Activated naive CD4-positive, alpha-beta T cell (primary cell): ENCODE measurements around the gene NPFF.
A peak's percentile ranks its signal among the peaks of the same experiment; 100 is the strongest.

Source experiments
- DNase-seq, 4 experiments: peaks; one replicate each; lab custom pipeline; 2025; lab: John Stamatoyannopoulos, UW

NPFF gene

DNA sequence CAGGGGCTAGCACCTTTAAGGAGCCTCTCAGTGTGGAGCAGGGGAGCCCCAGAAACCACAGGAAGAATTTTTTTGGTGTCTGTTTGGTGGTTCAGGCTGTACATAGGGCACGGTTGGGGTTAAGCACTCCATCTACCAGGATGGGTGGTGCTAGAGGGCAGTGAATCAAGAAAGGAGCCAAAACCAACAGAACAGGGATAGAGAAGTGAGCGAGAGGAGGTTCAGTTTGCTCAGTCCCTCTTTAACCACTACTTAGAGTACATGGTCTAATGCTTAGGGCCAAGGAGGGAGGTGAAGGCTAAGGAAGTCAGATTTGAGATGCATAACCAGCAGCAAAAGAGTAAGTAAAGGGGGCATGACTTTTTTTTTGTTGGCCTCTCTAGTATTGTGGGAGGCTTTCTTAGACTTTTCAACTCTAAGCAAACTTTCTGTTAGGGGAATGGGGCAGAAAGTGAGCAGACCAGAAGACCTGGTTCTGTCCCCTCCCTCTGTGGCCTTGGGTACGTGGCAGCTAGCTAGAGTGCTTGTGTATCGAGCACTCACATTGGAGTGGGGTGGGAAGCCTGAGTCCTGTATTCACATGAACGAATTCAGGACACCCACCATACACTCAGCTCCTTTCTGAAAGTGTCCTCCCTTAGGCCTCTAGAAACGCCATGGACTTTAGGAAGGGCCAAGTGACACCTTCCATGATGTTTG lies 6.6 kb upstream of the NPFF start:
- DNase-seq = no peak

DNA sequence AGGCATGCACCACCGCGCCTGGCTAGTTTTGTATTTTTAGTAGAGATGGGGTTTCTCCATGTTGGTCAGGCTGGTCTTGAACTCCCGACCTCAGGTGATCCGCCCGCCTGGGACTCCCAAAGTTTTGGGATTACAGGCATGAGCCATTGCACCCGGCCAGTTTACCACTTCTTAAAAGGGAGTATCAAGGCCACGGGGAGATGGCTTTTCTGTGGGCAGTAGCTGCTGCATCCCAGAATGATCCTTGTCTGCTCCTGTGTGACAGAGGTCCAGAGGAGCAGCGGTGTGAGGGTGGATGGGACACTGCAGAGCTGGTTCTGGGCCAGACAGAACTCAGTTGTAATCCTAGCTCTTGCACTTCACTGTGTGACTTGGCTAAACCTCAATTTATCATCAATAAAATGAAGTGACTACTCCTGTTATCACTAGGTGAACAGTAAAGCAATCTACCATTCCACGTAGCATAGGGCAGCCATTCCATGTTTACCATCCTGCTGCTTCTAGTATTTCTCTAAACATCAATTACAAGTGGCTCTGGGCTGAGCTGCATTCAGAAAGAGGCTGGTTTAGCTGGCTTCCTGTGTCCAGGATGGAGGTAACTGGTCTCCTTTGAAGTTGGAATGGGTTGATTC lies 3.0 kb upstream of the NPFF start:
- no peak for DNase-seq

GRCh38 chr12:53508534-53509170 lies 1.4 kb upstream of the NPFF start:
- DNase-seq = peak; percentile 44 to 72 (median 68)

GRCh38 chr12:53507603-53507885 lies 260 bp upstream of the NPFF start:
- DNase-seq = no peak

GRCh38 chr12:53506450-53506785 lies 866 bp downstream of the NPFF start:
- no peak for DNase-seq

DNA sequence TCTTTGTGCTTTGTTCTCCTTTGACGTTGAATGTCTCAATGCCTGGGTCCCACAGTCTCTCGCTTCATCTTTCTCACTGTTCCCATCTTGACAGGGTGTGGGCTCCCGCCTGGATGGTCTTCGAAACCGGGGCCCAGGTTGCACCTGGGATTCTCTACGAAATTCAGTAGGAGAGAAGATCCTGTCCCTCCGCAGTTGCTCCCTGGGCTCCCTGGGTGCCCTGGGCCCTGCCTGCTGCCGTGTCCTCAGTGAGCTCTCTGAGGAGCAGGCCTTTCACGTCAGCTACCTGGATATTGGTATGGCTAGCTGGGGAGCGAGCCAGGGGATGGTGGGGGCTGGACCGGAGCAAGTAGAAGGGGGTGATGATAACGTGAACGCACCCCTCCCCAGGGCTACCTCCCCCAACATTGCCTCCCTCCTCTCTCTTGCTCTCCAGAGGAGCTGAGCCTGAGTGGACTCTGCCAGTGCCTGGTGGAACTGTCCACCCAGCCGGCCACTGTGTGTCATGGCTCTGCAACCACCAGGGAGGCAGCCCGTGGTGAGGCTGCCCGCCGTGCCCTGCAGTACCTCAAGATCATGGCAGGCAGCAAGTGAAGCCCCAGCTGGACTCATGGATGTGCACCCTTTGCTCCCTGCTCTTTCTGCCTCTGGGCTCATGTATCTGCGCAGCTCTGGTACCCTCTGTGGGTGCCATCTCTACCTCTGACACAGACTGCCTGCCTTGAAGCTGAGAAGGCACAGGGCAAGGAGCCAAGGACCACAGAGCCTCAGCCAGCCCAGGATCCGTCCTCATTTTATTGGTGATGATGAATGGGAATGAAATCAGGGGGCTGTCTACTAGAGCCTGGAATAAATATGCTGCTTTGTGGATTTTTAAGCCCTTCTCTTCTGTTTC lies 1.5 kb downstream of the NPFF start:
- no peak for DNase-seq

DNA sequence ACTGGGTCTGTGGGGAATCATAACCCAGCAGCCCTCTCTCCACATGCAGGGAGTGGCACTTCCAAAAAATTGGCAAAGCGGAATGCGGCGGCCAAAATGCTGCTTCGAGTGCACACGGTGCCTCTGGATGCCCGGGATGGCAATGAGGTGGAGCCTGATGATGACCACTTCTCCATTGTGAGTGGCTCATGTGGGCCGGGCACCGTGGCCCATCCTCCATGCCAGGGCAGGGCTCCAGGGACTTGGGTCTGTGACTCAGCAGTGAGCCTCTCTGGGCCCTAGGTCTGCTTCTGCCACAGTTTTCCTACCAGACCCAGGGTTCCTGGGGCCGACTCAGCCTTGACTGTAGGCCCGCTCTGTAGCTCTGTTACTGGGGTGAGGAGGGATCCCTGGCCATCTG lies 2.2 kb downstream of the NPFF start:
- no peak for DNase-seq

DNA sequence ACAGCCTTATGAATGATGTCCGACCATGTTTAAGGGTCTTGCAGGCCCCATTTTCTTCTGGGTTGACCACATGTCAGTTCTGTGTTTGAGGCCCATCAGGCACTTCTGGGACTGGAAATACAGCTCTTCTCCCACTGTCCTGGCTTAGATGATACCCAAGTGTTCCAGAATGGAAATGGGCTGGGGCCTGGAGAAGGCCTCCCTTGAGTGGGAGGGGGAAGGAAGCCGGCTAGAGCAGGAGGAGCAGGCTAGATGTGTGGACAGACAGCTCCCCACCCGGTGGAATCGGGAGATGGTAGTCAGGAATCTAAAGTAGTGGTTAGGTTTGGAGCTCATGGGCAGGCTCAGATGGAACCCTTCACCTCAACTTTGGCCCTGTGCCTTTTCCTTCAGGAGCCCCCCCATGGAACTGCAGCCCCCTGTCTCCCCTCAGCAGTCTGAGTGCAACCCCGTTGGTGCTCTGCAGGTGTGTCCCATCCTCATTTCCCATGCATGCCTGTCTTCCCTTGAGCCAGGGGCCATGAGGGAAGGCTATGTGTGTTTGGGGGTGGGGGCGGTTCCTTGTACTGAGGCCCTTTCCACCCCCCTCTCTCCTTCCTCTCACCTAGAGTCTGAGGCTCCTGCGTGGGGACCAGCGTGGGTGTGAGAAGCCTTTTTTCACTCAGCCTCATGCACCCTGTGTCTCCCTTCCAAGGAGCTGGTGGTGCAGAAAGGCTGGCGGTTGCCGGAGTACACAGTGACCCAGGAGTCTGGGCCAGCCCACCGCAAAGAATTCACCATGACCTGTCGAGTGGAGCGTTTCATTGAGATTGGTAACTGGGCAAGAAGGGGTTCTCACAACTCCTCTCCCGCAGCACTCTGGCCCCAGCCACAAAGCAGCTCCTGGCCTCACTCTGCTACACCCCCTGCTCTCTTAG lies 3.0 kb downstream of the NPFF start:
- DNase-seq = no peak

GRCh38 chr12:53502983-53503728 lies 4.1 kb downstream of the NPFF start:
- DNase-seq = no peak

DNA sequence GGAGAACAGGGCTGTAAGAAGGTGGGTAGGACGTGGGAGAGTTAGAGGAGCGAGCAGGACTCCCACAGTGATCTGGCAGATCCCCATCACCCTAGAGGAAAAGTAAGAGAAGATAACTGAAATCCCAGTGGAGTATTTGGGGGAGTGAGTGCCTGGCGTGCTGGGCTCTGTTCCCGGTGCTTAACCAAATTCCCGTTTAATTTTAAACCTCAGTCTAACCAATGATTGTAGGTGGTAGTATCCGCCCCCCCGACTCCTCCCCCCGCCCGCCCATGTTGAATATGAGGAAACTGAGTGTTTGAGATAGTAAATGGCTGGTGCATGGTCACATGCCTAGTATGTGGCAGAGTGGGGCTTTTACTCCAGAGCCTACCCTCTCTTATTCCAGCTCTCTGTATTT lies 5.0 kb downstream of the NPFF start:
- no peak for DNase-seq

DNA sequence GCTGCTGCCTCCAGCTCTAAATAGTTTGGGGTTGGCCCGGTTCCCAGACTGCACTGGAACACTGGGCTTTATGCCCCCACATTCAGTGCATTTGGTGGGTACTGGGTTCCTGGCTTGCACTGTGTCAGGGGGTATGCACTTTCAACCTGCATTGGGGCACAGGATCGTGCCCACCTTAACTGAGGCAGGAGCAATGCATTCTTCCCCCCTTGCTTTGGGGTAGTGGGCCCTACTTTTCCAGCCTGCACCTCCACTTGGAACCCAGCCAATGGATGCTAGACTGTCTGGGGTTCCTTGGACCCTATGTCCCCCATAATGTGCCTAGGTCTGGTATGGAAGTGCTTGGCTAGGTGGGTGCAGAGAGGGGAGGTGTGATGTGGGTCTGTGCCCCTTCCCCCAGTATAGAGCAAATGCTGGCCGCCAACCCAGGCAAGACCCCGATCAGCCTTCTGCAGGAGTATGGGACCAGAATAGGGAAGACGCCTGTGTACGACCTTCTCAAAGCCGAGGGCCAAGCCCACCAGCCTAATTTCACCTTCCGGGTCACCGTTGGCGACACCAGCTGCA lies 5.6 kb downstream of the NPFF start:
- DNase-seq = no peak

- DNase-seq = peak; percentile 93 to 97 (median 95)
Observed at GRCh38 chr12:53500776-53501614, 6.3 kb downstream of the NPFF start, which contains the start of gene TARBP2. Gene TARBP2, plus strand, starts transcription at chr12:53501283. Its CDS starts 126 bp downstream, at chr12:53501409.

DNA sequence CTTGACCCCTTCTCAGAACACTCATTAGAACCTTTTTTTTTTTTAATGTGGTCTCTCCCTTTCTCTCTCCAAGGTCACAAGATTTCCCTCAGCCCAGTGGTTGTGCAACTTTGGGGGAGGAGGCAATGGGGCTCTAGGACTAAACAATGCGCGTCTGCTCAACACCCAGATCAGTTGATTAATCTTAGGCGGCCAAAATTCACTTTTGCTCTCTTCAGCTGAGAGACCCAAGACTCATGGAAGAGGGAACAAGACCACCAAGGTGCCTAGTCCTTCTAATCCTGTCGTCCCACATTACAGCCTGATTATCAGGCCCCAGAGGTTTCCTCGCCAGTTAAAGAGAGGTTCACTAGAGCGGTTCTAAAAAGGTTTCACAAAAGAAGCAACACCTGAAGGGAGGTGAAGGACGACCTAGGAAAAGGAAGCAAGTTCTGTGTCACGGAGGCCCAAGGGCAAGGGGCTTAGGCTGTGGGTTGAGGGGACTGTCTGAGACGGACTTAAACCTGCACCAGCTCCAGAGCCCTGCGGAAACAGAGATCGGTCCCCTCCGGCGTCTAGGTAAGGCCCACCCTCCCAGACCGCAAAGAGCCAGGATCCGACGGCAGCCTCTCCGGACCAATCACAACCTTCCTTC lies 7.0 kb downstream of the NPFF start:
- no peak for DNase-seq

DNA sequence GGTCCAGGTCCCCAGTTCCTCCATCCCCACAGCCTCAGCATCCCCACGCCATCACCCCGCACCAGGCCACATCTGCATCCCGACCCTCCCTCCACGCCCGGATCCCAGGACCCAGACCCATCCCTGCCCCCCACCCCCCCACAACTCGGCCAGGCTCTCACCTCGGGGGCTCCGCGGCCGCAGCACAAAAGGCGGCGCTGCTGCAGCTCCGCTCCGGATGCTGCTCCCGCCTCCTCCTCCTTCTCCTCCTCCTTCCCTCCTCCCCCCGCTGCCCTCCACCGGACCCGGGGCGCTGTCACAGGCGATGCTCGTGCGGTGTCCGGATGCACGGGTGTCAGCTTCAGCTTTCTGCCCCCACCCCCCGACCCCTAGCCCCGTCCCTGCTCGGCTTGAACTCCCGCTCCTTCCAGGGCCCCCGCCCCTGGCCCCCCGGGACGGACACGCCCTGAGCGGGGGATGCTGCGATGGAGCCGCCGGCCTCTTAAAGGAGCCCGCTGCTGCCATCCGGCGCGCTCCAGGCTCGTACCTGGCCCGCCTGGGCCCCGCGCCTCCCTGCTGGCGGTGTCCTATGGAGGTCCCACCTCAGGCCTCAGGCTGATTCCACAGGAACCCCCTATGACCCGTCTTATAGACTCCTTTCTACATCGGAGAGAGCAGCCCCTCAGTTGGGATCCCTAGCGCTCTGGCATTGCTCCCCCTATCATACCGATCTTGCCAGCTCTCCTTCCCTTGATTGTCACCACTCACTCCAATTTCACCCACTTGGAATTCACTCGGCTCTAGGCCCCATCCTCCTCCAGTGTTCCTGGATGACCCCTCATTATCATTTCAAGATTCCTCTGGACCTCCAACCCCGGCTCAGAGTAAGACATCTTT lies 7.8 kb downstream of the NPFF start, which contains the start of gene MAP3K12:
MAP3K12 (minus strand) TSS at position 193 of the 876 bp plus-strand sequence. CDS start 12,067 bp downstream, outside the sequence.
- DNase-seq = peak in 3 of 4 experiments; percentile 37 to 65 (median 40)

DNA sequence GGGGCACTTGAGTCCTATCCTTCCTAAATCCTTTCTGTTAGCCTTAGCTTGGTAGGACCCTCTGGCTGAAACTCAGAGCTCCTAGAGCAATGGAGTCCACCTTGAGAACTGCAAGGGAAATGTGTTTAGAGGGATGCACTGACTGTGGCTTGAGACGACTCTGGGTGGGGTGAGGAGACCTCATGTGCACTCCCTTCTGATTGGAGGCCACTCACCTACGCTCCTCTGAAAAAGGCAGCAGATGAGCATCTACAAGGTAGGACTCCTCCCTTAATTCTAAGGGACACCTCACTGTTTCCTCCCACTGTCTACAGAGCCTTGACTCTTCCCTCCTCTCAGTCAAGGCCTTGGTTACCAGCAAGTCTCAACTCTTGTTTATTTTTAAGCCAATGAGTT lies 9.1 kb downstream of the NPFF start:
- no peak for DNase-seq

DNA sequence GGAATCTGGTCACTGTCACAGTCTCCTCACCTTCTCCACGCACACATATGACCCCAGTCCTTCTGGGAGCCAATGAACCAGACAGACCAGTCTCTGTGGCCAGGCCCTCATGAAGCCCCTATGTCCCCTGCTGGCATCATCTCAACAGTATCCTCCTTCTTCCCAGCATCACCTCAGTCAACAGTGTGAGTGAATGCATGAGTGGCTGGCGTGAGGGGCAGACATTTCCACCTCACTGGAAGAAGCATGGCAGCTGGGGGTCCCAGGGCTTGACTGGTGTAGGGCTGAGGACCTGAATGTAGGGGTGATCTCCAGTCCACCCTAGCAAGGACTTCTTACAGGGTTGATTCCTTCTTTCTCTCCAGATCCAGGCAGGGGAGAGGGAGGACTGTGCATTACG lies 9.8 kb downstream of the NPFF start:
- DNase-seq = no peak

DNA sequence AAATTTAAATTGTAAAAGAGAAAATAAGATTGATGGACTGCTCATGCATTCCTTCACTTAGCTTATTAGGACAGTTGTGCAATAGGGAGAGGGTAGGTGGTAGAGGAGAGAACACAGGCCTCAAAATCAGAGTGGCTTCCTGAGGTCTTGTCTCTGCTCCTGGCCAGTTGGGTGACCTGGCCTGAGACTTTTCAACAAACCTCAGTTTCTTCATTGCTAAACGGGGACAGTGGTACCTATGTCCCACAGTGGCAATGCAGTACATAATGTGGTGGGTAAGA lies 10.6 kb downstream of the NPFF start:
- DNase-seq = no peak
